Neural cell (in vitro differentiated cells): ENCODE measurements around the gene ATAD1. TPM values are rescaled to one million over a fixed set of nuclear protein-coding genes. Genes with fewer than 3 reads are reported as not detected.

ENCODE experiments used
- H2AFZ ChIP-seq: fragments of 200-600, 300-800 bp; sonication (generic), shearing (Covaris generic); 2 replicates; pipeline ENCODE4 v1.6.0; 2014; ENCODE audit warnings: low read depth, mild to moderate bottlenecking, antibody characterized with exemption, low read length, moderate library complexity
- H3F3A ChIP-seq: fragments of 200-600 bp; shearing (Covaris generic); 2 replicates; pipeline ENCODE4 v1.6.1; 2016; ENCODE audit warnings: mild to moderate bottlenecking, moderate library complexity, mixed read lengths, antibody characterized with exemption, low read length; ENCODE audit not compliant: insufficient read depth, poor library complexity, severe bottlenecking
- H3K27ac ChIP-seq: fragments of 200-600, 300-800 bp; sonication (generic), shearing (Covaris generic); 2 replicates; pipeline ENCODE4 v1.5.1; 2014; ENCODE audit warnings: mild to moderate bottlenecking, low read length, moderate library complexity
- H3K27me3 ChIP-seq: fragments of 300-800, 200-600 bp; sonication (generic), shearing (Covaris generic); 2 replicates; pipeline ENCODE4 v1.6.0; 2014; ENCODE audit warnings: mild to moderate bottlenecking, low read depth, low read length, moderate library complexity; ENCODE audit not compliant: insufficient read depth
- H3K36me3 ChIP-seq: fragments of 300-800, 200-600 bp; sonication (generic), shearing (Covaris generic); 2 replicates; pipeline ENCODE4 v1.5.1; 2014; ENCODE audit warnings: mild to moderate bottlenecking, antibody characterized with exemption, low read length, moderate library complexity; ENCODE audit not compliant: insufficient read depth
- H3K4me2 ChIP-seq: fragments of 300-800, 200-600 bp; sonication (generic), shearing (Covaris generic); 2 replicates; pipeline ENCODE4 v1.6.0; 2014; ENCODE audit warnings: mild to moderate bottlenecking, low read length
- H3K4me3 ChIP-seq: fragments of 300-800, 200-600 bp; sonication (generic), shearing (Covaris generic); 2 replicates; pipeline ENCODE4 v1.5.1; 2014; ENCODE audit warnings: mild to moderate bottlenecking, low read length, moderate library complexity
- H3K79me2 ChIP-seq: fragments of 200-600 bp; shearing (Covaris generic); replicated peaks from 2 replicates; pipeline ENCODE4 v1.6.0; 2014; ENCODE audit warnings: mild to moderate bottlenecking, low read length, moderate library complexity; ENCODE audit not compliant: insufficient read depth
- H3K9ac ChIP-seq: fragments of 300-800, 200-600 bp; sonication (generic), shearing (Covaris generic); 2 replicates; pipeline ENCODE4 v1.6.1; 2016; ENCODE audit warnings: mild to moderate bottlenecking, low read length, mixed read lengths
- H3K9me2 ChIP-seq: fragments of 200-600 bp; shearing (Covaris generic); 2 replicates; pipeline ENCODE4 v1.6.1; 2016; ENCODE audit warnings: mild to moderate bottlenecking, low read length, mixed read lengths; ENCODE audit not compliant: insufficient read depth
- H3K9me3 ChIP-seq: fragments of 200-600, 300-800 bp; sonication (generic), shearing (Covaris generic); 2 replicates; pipeline ENCODE4 v1.6.1; 2016; ENCODE audit warnings: mild to moderate bottlenecking, mixed run types, low read length, moderate library complexity, mixed read lengths
- H4K20me1 ChIP-seq: fragments of 200-600 bp; shearing (Covaris generic); 2 replicates; pipeline ENCODE4 v1.6.1; 2016; ENCODE audit warnings: mild to moderate bottlenecking, mixed run types; ENCODE audit not compliant: insufficient read depth
- CTCF ChIP-seq: fragments of 450-650 bp; IDR thresholded peaks from 2 replicates; pipeline ENCODE4 v1.5.1; 2014; ENCODE audit warnings: antibody characterized with exemption, mild to moderate bottlenecking, moderate library complexity; ENCODE audit not compliant: poor library complexity, severe bottlenecking
- EP300 ChIP-seq: fragments of 450-650 bp; conservative IDR thresholded peaks from 2 replicates; pipeline ENCODE4 v1.6.1; 2014; ENCODE audit warnings: antibody characterized with exemption, mild to moderate bottlenecking, moderate library complexity; ENCODE audit not compliant: poor library complexity, severe bottlenecking
- EZH2 ChIP-seq: fragments of 200-600, 300-800 bp; shearing (Covaris generic), sonication (generic); IDR thresholded peaks from 2 replicates; pipeline ENCODE4 v1.6.1; 2014; ENCODE audit warnings: antibody characterized with exemption, low read length, borderline replicate concordance, mild to moderate bottlenecking; ENCODE audit not compliant: insufficient read depth, poor library complexity, severe bottlenecking
- MXI1 ChIP-seq: fragments of 450-650 bp; conservative IDR thresholded peaks from 2 replicates; pipeline ENCODE4 v1.6.1; 2014; ENCODE audit warnings: antibody characterized with exemption, mild to moderate bottlenecking; ENCODE audit not compliant: poor library complexity, severe bottlenecking
- POLR2AphosphoS5 ChIP-seq: IDR thresholded peaks from 2 replicates; pipeline ENCODE4 v1.6.1; 2012
- RAD21 ChIP-seq: fragments of 450-650 bp; conservative IDR thresholded peaks from 2 replicates; pipeline ENCODE4 v1.6.1; 2014; ENCODE audit warnings: antibody characterized with exemption, mild to moderate bottlenecking, moderate library complexity
- REST ChIP-seq: IDR thresholded peaks from 2 replicates; pipeline ENCODE4 v1.6.1; 2012; ENCODE audit warnings: borderline replicate concordance
- SMC3 ChIP-seq: fragments of 450-650 bp; conservative IDR thresholded peaks from 2 replicates; pipeline ENCODE4 v1.6.1; 2014; ENCODE audit warnings: antibody characterized with exemption, mild to moderate bottlenecking, moderate library complexity; ENCODE audit not compliant: poor library complexity
- TAF1 ChIP-seq: IDR thresholded peaks from 2 replicates; pipeline ENCODE4 v1.6.1; 2012; ENCODE audit warnings: low read depth
- polyA plus RNA-seq: library from polyadenylated mRNA; depleted of rRNA; stranded (reverse); fragments of >200 nt; gene quantifications from 2 replicates; pipeline ENCODE4 v1.2.3, GENCODE V29; 2014

Gene ATAD1
- polyA plus RNA-seq, 1 donor from 2014 or later = 165 TPM

- no peak for TF ChIP-seq SMC3
- no peak for TF ChIP-seq MXI1
- no peak for TF ChIP-seq CTCF
- TF ChIP-seq RAD21 = no peak
- no peak for TF ChIP-seq EZH2
- no peak for TF ChIP-seq REST
- no peak for TF ChIP-seq POLR2AphosphoS5
- TF ChIP-seq EP300 = no peak
- TF ChIP-seq TAF1 = no peak
- H3F3A ChIP-seq = no peaks in the 10 kb centered on the region
- H2AFZ ChIP-seq = no peak overlapping the region
- no peak overlapping the region for H3K4me3 ChIP-seq
- no peaks in the 10 kb centered on the region for H3K27me3 ChIP-seq
- no peak overlapping the region for H3K4me2 ChIP-seq
- H3K36me3 ChIP-seq = peaks cover 2% of the 10 kb centered on the region
- H4K20me1 ChIP-seq = no peaks in the 10 kb centered on the region
- H3K9ac ChIP-seq = no peak overlapping the region
- peaks cover 7% of the 10 kb centered on the region for H3K79me2 ChIP-seq
- no peak overlapping the region for H3K27ac ChIP-seq
- H3K9me3 ChIP-seq = no peaks in the 10 kb centered on the region
- no peaks in the 10 kb centered on the region for H3K9me2 ChIP-seq
These were observed 18.2 kb downstream of the ATAD1 start for GRCh38 chr10:87799860-87800259.

- Histone ChIP-seq H3K9ac (no peak overlapping the region), H3K9me2 (no peaks in the 10 kb centered on the region), H3K27ac (no peak overlapping the region), H2AFZ (no peak overlapping the region), H3K4me3 (no peak overlapping the region), H3K4me2 (no peak overlapping the region), H3K79me2 (peaks cover 7% of the 10 kb centered on the region), H3K9me3 (no peaks in the 10 kb centered on the region), H3F3A (no peaks in the 10 kb centered on the region), H3K27me3 (no peaks in the 10 kb centered on the region), H4K20me1 (no peaks in the 10 kb centered on the region), H3K36me3 (no peaks in the 10 kb centered on the region)
- TF ChIP-seq EZH2 (no peak), CTCF (no peak), SMC3 (no peak), EP300 (no peak), TAF1 (no peak), POLR2AphosphoS5 (no peak), RAD21 (no peak), REST (no peak), MXI1 (no peak)
These were observed 19.9 kb downstream of the ATAD1 start for GRCh38 chr10:87798082-87798481.
